HEK293 (cell line): ENCODE measurements around the gene CRB3.

Experiments
- MYNN ChIP-seq: fragments of 450-650 bp; formaldehyde crosslinking; IDR thresholded peaks from 2 replicates; pipeline ENCODE4 v1.5.1; 2016; ENCODE audit warnings: missing biosample characterization, missing genetic modification characterization, borderline replicate concordance
- MZF1 ChIP-seq: fragments of 450-650 bp; formaldehyde crosslinking; IDR thresholded peaks from 2 replicates; pipeline ENCODE4 v1.5.1; 2017; ENCODE audit warnings: missing biosample characterization, missing genetic modification characterization, borderline replicate concordance
- PBX3 ChIP-seq: sonication (generic); formaldehyde crosslinking; IDR thresholded peaks from 2 replicates; pipeline ENCODE4 v1.8.1; 2022; ENCODE audit warnings: mild to moderate bottlenecking, moderate library complexity, missing genetic modification reagents
- ZNF26 ChIP-seq: fragments of 450-650 bp; formaldehyde crosslinking; IDR thresholded peaks from 2 replicates; pipeline ENCODE4 v1.5.1; 2016; ENCODE audit warnings: missing biosample characterization, missing genetic modification characterization
- ZNF280C ChIP-seq: fragments of 450-650 bp; formaldehyde crosslinking; IDR thresholded peaks from 2 replicates; pipeline ENCODE4 v1.5.1; 2016; ENCODE audit warnings: missing biosample characterization, missing genetic modification characterization
- ZNF426 ChIP-seq: fragments of 450-650 bp; formaldehyde crosslinking; IDR thresholded peaks from 2 replicates; pipeline ENCODE4 v1.5.1; 2017; ENCODE audit warnings: missing biosample characterization, missing genetic modification characterization, mild to moderate bottlenecking, inconsistent platforms, moderate library complexity
- ZNF530 ChIP-seq: fragments of 450-650 bp; formaldehyde crosslinking; IDR thresholded peaks from 2 replicates; pipeline ENCODE4 v1.5.1; 2016; ENCODE audit warnings: low read depth, missing biosample characterization, missing genetic modification characterization
- ZNF623 ChIP-seq: fragments of 450-650 bp; formaldehyde crosslinking; IDR thresholded peaks from 2 replicates; pipeline ENCODE4 v1.5.1; 2016; ENCODE audit warnings: missing biosample characterization, missing genetic modification characterization
- TF ChIP-seq, protein P1 (sequence below): fragments of 450-650 bp; formaldehyde crosslinking; IDR thresholded peaks from 2 replicates; pipeline ENCODE4 v1.5.1; 2016; ENCODE audit warnings: missing biosample characterization, missing genetic modification characterization
- TF ChIP-seq, protein P2 (sequence below): fragments of 450-650 bp; formaldehyde crosslinking; IDR thresholded peaks from 2 replicates; pipeline ENCODE4 v1.5.1; 2016; ENCODE audit warnings: missing biosample characterization, missing genetic modification characterization
- TF ChIP-seq, protein P3 (sequence below): fragments of 450-650 bp; formaldehyde crosslinking; IDR thresholded peaks from 2 replicates; pipeline ENCODE4 v1.5.1; 2016; ENCODE audit warnings: missing biosample characterization, missing genetic modification characterization

DNA sequence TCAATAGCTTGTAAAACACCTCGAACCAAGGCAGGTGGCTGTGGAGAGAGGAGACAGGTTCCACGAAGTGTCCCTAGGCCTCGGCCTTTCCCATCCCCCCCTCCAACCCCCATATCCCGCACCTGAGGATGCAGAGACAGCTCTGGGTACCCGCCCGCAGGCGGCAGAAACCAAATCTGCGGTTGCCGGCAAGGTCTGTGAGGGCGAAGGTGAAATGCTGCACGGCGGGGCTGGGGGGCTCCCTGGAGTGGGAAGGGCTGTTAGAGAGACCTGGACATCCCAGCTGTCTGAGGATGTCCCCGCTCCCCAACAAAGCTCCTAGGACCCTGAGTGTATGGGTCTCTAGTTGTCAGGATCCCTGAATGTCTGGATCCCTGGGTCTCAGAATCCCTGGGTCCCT lies 14.7 kb downstream of the CRB3 start:
- TF ChIP-seq ZNF426 (no peak), MZF1 (tag by site-specific recombination) (no peak), MYNN (tag by site-specific recombination) (no peak), ZNF26 (no peak), ZNF623 (tag by site-specific recombination) (no peak), ZNF280C (tag by site-specific recombination) (no peak), ZNF530 (tag by site-specific recombination) (no peak), PBX3 (no peak)
- TF ChIP-seq, protein P1, sequence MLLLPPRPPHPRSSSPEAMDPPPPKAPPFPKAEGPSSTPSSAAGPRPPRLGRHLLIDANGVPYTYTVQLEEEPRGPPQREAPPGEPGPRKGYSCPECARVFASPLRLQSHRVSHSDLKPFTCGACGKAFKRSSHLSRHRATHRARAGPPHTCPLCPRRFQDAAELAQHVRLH = no peak
- TF ChIP-seq, protein P2, sequence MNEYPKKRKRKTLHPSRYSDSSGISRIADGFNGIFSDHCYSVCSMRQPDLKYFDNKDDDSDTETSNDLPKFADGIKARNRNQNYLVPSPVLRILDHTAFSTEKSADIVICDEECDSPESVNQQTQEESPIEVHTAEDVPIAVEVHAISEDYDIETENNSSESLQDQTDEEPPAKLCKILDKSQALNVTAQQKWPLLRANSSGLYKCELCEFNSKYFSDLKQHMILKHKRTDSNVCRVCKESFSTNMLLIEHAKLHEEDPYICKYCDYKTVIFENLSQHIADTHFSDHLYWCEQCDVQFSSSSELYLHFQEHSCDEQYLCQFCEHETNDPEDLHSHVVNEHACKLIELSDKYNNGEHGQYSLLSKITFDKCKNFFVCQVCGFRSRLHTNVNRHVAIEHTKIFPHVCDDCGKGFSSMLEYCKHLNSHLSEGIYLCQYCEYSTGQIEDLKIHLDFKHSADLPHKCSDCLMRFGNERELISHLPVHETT = no peak
- TF ChIP-seq, protein P3, sequence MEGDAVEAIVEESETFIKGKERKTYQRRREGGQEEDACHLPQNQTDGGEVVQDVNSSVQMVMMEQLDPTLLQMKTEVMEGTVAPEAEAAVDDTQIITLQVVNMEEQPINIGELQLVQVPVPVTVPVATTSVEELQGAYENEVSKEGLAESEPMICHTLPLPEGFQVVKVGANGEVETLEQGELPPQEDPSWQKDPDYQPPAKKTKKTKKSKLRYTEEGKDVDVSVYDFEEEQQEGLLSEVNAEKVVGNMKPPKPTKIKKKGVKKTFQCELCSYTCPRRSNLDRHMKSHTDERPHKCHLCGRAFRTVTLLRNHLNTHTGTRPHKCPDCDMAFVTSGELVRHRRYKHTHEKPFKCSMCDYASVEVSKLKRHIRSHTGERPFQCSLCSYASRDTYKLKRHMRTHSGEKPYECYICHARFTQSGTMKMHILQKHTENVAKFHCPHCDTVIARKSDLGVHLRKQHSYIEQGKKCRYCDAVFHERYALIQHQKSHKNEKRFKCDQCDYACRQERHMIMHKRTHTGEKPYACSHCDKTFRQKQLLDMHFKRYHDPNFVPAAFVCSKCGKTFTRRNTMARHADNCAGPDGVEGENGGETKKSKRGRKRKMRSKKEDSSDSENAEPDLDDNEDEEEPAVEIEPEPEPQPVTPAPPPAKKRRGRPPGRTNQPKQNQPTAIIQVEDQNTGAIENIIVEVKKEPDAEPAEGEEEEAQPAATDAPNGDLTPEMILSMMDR (tag by site-specific recombination) = no peak
